Measurements from ENCODE around the gene CTSO. TPM values are rescaled to one million over a fixed set of nuclear protein-coding genes. Genes with fewer than 3 reads are reported as not detected.

The CTSO gene
- total RNA-seq, 1 experiment from 2014 or later: 0.81 TPM

DNA sequence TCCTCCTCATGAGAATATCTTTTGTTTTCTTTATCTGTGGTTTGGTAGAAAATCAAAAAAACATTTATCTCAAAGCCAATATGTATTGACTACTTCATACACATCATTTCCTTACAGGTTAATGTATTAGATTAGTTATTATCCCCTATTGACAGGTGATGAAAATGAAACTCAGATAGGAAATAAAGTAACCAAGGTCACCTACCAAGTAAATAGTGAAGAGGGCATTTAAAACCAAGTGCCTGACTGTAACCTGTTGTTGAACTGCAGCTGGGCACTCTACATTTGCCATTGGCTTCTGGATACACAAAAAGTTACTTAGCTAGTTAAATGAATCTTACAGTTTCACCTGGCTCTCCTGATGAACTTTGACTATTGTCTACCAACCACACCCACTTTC is 41.4 kb upstream of the CTSO start:
- no peaks in the 10 kb centered on the region for H3K79me1 ChIP-seq (ENCODE audit: insufficient read depth, low read depth, low read length, poor library complexity, severe bottlenecking)
- H3K4me2 ChIP-seq (ENCODE audit: insufficient read depth, insufficient read length, low read length): no peak overlapping the region
- H2BK5ac ChIP-seq (ENCODE audit: insufficient read length, low read length): no peak overlapping the region
- H3K9ac ChIP-seq (ENCODE audit: extremely low read depth, insufficient read length, low read length): no peak overlapping the region
- H3K4ac ChIP-seq (ENCODE audit: low read depth, low read length): no peak overlapping the region
- Mint-ChIP-seq H3K27me3 (ENCODE audit: low read depth) (peaks cover 69% of the 10 kb centered on the region), H3K27ac (no peak overlapping the region), H3K4me1 (peaks cover 4 to 8% of the 10 kb centered on the region in 2 experiments), H3K9me3 (peaks cover 2 to 3% of the 10 kb centered on the region in 2 experiments; a peak in 3 of 5 replicates), H3K4me3 (no peak overlapping the region), H3K36me3 (ENCODE audit: insufficient read depth in 1 of 3, low read depth in 3 of 3) (no peaks in the 10 kb centered on the region)
- TF ChIP-seq, protein P1, sequence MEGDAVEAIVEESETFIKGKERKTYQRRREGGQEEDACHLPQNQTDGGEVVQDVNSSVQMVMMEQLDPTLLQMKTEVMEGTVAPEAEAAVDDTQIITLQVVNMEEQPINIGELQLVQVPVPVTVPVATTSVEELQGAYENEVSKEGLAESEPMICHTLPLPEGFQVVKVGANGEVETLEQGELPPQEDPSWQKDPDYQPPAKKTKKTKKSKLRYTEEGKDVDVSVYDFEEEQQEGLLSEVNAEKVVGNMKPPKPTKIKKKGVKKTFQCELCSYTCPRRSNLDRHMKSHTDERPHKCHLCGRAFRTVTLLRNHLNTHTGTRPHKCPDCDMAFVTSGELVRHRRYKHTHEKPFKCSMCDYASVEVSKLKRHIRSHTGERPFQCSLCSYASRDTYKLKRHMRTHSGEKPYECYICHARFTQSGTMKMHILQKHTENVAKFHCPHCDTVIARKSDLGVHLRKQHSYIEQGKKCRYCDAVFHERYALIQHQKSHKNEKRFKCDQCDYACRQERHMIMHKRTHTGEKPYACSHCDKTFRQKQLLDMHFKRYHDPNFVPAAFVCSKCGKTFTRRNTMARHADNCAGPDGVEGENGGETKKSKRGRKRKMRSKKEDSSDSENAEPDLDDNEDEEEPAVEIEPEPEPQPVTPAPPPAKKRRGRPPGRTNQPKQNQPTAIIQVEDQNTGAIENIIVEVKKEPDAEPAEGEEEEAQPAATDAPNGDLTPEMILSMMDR (conservative IDR thresholded peaks at IDR 0.05): no peak
- no peak overlapping the region for H2BK120ac ChIP-seq (ENCODE audit: low read depth, low read length, poor library complexity, severe bottlenecking)
- no peak overlapping the region for H3T11ph ChIP-seq (ENCODE audit: low read length)
- H3K9me3 ChIP-seq (ENCODE audit: control insufficient read depth, low read depth, low read length): no peaks in the 10 kb centered on the region
- no peak overlapping the region for H2AFZ ChIP-seq (ENCODE audit: low read length)
- H4K20me1 ChIP-seq (ENCODE audit: control insufficient read depth, insufficient read depth, insufficient read length): no peaks in the 10 kb centered on the region
- no peak overlapping the region for H2BK15ac ChIP-seq (ENCODE audit: low read depth, low read length)
- DNase-seq: no peak
- no peak overlapping the region for H3K14ac ChIP-seq (ENCODE audit: insufficient read depth, low read length)
- H3K27ac ChIP-seq (ENCODE audit: insufficient read length, low read depth, low read length): no peak overlapping the region
- H2BK20ac ChIP-seq (ENCODE audit: low read depth, low read length, poor library complexity, severe bottlenecking): no peak overlapping the region
- H2BK12ac ChIP-seq (ENCODE audit: insufficient read length, low read depth, low read length): no peak overlapping the region
- no peaks in the 10 kb centered on the region for H3K79me2 ChIP-seq (ENCODE audit: insufficient read depth, low read length)
- no peak overlapping the region for H3K18ac ChIP-seq (ENCODE audit: insufficient read length, low read depth, low read length)
- no peak overlapping the region for H4K91ac ChIP-seq (ENCODE audit: insufficient read length, low read depth, low read length)
- H3K23me2 ChIP-seq (ENCODE audit: insufficient read length, low read depth, low read length, poor library complexity, severe bottlenecking): no peaks in the 10 kb centered on the region
- H2AK5ac ChIP-seq (ENCODE audit: insufficient read length, low read length): no peak overlapping the region
- no peaks in the 10 kb centered on the region for H3K4me1 ChIP-seq (ENCODE audit: insufficient read depth, low read length)
- H4K5ac ChIP-seq (ENCODE audit: insufficient read length, low read depth, low read length): no peak overlapping the region
- no peak overlapping the region for H3K56ac ChIP-seq (ENCODE audit: insufficient read length, low read depth, low read length)
- H3K27me3 ChIP-seq (ENCODE audit: insufficient read depth, low read length): peaks cover 16% of the 10 kb centered on the region; the same call in 1 of the 2 replicates
- H3K23ac ChIP-seq (ENCODE audit: insufficient read length, low read depth, low read length): no peak overlapping the region
- no peak overlapping the region for H4K8ac ChIP-seq (replicated peaks; ENCODE audit: insufficient read length, low read depth, low read length)

Measured in H9 (cell line).